IPS-20b (cell line): ENCODE results near the gene BARD1.
A peak's percentile ranks its signal among the peaks of the same experiment; 100 is the strongest.
"Not testable (repeated sequence)": the region's sequence is repeated elsewhere in the genome, so short reads cannot be mapped to it uniquely, and the experiment has no call there.

Source experiments
- H3K27ac ChIP-seq: one replicate; pipeline ENCODE4 v1.5.1; 2013; ENCODE audit warnings: low read length
- H3K27me3 ChIP-seq: 2 replicates; pipeline ENCODE4 v1.6.1; 2013; ENCODE audit warnings: mild to moderate bottlenecking, low read length, inconsistent platforms; ENCODE audit not compliant: insufficient read depth
- H3K36me3 ChIP-seq: 2 replicates; pipeline ENCODE4 v1.6.1; 2013; ENCODE audit warnings: low read depth, mild to moderate bottlenecking, inconsistent platforms, low read length, moderate library complexity; ENCODE audit not compliant: insufficient read depth
- H3K4me1 ChIP-seq: 2 replicates; pipeline ENCODE4 v1.6.1; 2013; ENCODE audit warnings: mild to moderate bottlenecking, control low read depth, inconsistent platforms, low read length, moderate library complexity; ENCODE audit not compliant: insufficient read depth
- H3K4me3 ChIP-seq: 2 replicates; pipeline ENCODE4 v1.5.1; 2013; ENCODE audit warnings: mild to moderate bottlenecking, low read length, inconsistent platforms
- H3K9ac ChIP-seq: 2 replicates; pipeline ENCODE4 v1.6.1; 2013; ENCODE audit warnings: low read depth, mild to moderate bottlenecking, inconsistent platforms, low read length, moderate library complexity
- H3K9me3 ChIP-seq: 2 replicates; pipeline ENCODE4 v1.6.1; 2013; ENCODE audit warnings: mild to moderate bottlenecking, low read depth, low read length, inconsistent platforms; ENCODE audit not compliant: insufficient read depth

BARD1 gene

GRCh38 chr2:214713080-214713830 lies 96.2 kb downstream of the BARD1 start:
- no peak overlapping the region for H3K27ac ChIP-seq
- no peak overlapping the region for H3K9ac ChIP-seq
- H3K4me3 ChIP-seq: no peak overlapping the region

DNA sequence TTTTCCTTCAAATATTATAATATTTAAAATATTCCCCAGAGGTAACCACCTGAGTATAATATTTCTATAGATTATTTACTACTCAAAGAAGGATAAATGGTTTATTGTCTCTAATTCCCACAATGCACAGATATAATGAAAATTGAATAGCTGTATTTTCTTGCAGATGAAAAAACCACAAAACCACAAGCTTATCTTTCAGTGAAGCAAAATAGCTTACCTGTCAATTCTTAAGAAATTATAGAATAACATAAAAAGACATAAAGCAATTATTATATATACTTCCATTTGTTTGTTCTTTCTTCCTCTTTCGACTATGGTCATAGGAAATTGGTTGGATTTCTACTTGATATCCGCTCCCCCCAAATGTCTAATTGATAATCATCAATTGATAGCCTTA lies 98.8 kb downstream of the BARD1 start:
- no peaks in the 10 kb centered on the region for H3K9me3 ChIP-seq
- no peak overlapping the region for H3K27ac ChIP-seq
- H3K27me3 ChIP-seq: no peaks in the 10 kb centered on the region
- no peak overlapping the region for H3K4me3 ChIP-seq
- peaks cover 15% of the 10 kb centered on the region for H3K4me1 ChIP-seq
- H3K36me3 ChIP-seq: no peaks in the 10 kb centered on the region
- H3K9ac ChIP-seq: no peak overlapping the region

More at GRCh38 chr2:214713080-214713830, 96.2 kb downstream of the BARD1 start:
- Histone ChIP-seq H3K9me3 (no peaks in the 10 kb centered on the region), H3K4me1 (no peaks in the 10 kb centered on the region), H3K27me3 (no peaks in the 10 kb centered on the region), H3K36me3 (no peaks in the 10 kb centered on the region)

DNA sequence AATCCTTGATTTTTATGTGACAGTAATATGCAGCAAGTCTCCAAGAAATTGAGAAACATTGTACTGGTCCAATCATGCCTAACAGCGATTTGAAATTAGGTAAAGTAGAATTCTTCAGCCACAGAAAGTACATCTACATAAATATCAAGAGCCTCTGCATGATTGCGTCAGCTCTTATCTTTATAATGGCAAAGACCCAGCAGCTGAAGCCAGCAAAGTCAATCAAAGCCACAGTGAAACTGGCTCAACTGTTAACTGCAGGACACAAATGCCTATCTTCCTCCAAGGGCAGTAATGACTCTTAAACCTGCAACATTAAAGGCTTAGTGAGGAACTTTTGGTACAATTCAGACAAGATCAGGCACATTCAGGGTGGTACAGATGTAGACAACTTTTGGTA lies 102.5 kb downstream of the BARD1 start:
- peak overlapping the region; percentile 51 for H3K27ac ChIP-seq
- no peaks in the 10 kb centered on the region for H3K27me3 ChIP-seq
- peak overlapping the region; percentile 50; the same call in 1 of the 2 replicates for H3K9ac ChIP-seq
- H3K9me3 ChIP-seq: no peaks in the 10 kb centered on the region
- peaks cover 15% of the 10 kb centered on the region for H3K4me1 ChIP-seq
- peak overlapping the region; percentile 32; the same call in 1 of the 2 replicates for H3K4me3 ChIP-seq
- H3K36me3 ChIP-seq: no peaks in the 10 kb centered on the region

- Histone ChIP-seq H3K4me3 (no peak overlapping the region), H3K9me3 (peaks cover 4% of the 10 kb centered on the region; the same call in 1 of the 2 replicates), H3K36me3 (no peaks in the 10 kb centered on the region), H3K4me1 (no peaks in the 10 kb centered on the region), H3K27ac (no peak overlapping the region), H3K27me3 (no peaks in the 10 kb centered on the region), H3K9ac (no peak overlapping the region)
Measured at GRCh38 chr2:214699236-214699635, 110.2 kb downstream of the BARD1 start.

DNA sequence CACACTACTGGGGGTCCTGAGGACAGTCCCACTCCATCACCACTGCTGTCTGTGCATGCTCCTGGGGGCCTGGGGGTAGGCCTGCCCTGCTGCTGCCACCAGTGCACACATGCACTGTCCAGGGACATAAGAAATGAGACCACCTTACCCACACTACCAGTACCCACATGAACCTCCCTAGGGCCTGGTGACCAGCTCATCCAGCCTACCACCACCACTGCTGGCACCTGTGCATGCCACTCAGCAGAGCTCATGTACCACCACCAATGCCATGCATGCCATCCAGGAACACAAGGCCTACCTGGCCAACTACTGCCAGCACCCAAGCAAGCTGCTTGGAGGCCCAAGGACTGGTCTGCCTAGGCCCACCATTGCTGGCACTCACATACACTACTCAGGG lies 112.8 kb downstream of the BARD1 start:
- H3K27ac ChIP-seq: no peak overlapping the region
- H3K4me3 ChIP-seq: no peak overlapping the region
- H3K36me3 ChIP-seq: no peaks in the 10 kb centered on the region
- no peak overlapping the region for H3K9ac ChIP-seq
- no peaks in the 10 kb centered on the region for H3K4me1 ChIP-seq
- H3K27me3 ChIP-seq: no peaks in the 10 kb centered on the region
- peaks cover 4% of the 10 kb centered on the region; the same call in 1 of the 2 replicates for H3K9me3 ChIP-seq

DNA sequence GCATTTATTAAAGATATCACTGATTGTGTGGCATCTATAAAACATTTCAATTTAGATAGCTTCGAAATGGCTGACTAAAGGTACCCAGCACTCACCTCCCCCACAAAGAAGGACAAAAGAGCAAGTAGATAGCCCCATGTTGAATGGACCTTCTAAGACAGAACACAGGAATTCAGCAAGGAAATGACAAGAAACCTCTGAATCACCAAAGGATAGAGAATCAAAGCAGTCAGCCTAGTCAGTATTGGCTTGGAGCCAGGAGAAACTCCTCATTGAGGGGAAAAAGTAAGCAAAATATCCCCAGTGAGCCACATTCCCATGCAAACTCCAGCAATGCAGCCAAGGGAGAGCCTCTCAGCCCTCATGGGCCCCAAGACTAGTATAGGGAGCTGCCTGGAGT lies 113.7 kb downstream of the BARD1 start:
- Histone ChIP-seq H3K4me1 (no peaks in the 10 kb centered on the region), H3K4me3 (no peak overlapping the region), H3K36me3 (no peaks in the 10 kb centered on the region), H3K27ac (no peak overlapping the region), H3K27me3 (no peaks in the 10 kb centered on the region), H3K9me3 (peaks cover 1% of the 10 kb centered on the region; the same call in 1 of the 2 replicates), H3K9ac (no peak overlapping the region)

- H3K27ac ChIP-seq, H3K4me1 ChIP-seq, H3K27me3 ChIP-seq, H3K9ac ChIP-seq, H3K36me3 ChIP-seq, H3K9me3 ChIP-seq: not testable (repeated sequence)
- H3K4me3 ChIP-seq: peak overlapping the region; percentile 61
Measured at GRCh38 chr2:214683557-214683956, 125.9 kb downstream of the BARD1 start.

DNA sequence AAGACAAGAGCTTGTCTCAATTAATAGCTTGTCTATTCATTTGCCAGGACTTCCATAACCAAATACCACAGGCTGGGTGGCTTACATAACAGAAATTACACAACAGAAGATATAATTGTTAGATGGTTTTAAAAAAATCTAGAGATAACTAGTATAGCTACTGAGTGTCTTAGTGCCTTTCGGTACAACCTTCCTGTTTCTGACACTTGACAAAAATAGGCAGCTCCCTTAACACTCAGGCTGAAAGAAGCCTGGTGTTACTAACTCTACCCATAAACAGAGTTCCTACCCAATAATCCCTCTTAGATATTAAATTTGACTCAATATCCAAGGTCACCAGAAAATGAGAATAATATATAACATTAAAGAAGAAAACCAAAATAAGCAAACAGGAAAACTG lies 129.7 kb downstream of the BARD1 start:
- H3K4me1 ChIP-seq: no peaks in the 10 kb centered on the region; the same call in 1 of the 2 replicates
- no peaks in the 10 kb centered on the region for H3K27me3 ChIP-seq
- H3K36me3 ChIP-seq: no peaks in the 10 kb centered on the region
- H3K9me3 ChIP-seq: no peaks in the 10 kb centered on the region
- no peak overlapping the region for H3K27ac ChIP-seq
- no peak overlapping the region for H3K9ac ChIP-seq
- no peak overlapping the region for H3K4me3 ChIP-seq

DNA sequence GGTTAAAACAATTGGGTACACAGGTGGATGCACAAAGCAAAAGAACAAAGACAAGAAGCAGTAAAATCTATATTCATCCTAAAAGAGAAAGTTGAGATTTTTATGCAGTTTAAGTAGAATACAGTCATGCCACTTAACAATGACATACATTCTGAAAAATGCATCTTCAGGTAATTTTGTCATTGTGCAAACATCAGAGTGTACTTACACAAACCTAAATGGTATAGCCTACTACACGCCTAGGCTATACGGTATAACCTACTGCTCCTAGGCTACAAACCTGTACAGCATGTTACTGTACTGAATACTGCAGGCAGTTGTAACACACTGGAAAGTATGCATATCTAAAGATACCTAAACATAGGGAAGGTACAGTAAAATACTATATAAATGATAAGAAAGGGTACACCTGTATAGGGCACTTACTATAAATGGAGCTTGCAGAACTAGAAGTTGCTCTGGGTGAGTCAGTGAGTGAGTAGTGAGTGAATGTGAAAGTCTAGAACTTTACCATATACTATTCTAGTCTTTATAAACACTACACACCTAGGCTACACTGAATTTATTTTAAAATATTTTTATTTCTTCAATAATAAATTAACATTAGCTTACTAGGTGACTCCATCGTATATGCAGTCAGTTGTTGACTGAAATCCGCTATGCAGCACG lies 132.9 kb downstream of the BARD1 start:
- Histone ChIP-seq H3K27me3 (no peaks in the 10 kb centered on the region), H3K4me1 (no peaks in the 10 kb centered on the region), H3K36me3 (no peaks in the 10 kb centered on the region), H3K9ac (no peak overlapping the region), H3K27ac (no peak overlapping the region), H3K9me3 (no peaks in the 10 kb centered on the region), H3K4me3 (no peak overlapping the region)
